ENCODE measurements around the gene EMD. TPM values are rescaled to one million over a fixed set of nuclear protein-coding genes. Genes with fewer than 3 reads are reported as not detected.
"Not testable (repeated sequence)": the region's sequence is repeated elsewhere in the genome, so short reads cannot be mapped to it uniquely, and the experiment has no call there.

Gene EMD
- polyA plus RNA-seq, 3 donors, result 71.3 to 97.8 (median 78.0) TPM

DNA sequence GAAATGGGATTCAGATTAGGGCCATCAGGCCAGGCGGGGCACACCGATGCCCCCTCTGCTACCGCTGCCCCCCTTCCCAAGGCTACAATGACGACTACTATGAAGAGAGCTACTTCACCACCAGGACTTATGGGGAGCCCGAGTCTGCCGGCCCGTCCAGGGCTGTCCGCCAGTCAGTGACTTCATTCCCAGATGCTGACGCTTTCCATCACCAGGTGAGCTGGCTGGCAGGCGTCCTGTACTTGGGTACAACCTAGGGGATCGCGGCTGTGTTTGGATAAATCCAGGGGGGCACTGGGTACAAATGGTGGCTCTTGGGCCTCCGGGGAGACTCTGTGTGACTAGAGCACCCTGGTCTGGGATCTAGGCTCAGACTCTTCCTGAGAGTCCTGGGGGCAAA, 1.1 kb downstream of the EMD start:
- DNase-seq (ENCODE audit: extremely low read depth in 1 of 11, low read depth in 9 of 11, low spot score in 4 of 11), result no peak

DNA sequence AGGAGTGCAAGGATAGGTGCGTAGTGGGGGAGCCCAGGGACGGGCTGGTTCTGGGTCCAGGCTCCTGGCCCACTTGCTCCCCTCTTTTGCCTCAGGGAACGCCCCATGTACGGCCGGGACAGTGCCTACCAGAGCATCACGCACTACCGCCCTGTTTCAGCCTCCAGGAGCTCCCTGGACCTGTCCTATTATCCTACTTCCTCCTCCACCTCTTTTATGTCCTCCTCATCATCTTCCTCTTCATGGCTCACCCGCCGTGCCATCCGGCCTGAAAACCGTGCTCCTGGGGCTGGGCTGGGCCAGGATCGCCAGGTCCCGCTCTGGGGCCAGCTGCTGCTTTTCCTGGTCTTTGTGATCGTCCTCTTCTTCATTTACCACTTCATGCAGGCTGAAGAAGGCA, 1.7 kb downstream of the EMD start:
- no peak for DNase-seq (ENCODE audit: extremely low read depth in 1 of 11, low read depth in 9 of 11, low spot score in 4 of 11)

DNA sequence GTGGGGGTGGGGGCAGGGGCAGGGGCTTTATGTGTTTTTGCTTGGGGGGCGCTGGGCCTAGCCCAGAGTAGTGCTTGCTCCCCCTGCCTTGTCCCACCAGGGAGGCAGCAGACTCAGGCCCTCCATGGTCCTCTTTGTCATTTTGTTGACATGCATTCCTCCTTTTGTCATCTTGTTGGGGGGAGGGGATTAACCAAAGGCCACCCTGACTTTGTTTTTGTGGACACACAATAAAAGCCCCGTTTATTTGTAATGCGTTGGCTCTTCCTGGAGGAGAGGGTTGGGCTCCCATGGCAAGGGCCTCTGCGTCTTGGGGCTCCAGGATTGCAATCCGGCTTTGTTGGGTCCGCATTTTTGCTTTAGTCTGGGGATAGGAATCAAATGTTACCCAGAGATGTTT, 2.2 kb downstream of the EMD start:
- DNase-seq (ENCODE audit: extremely low read depth in 1 of 11, low read depth in 9 of 11, low spot score in 4 of 11), result no peak

DNA sequence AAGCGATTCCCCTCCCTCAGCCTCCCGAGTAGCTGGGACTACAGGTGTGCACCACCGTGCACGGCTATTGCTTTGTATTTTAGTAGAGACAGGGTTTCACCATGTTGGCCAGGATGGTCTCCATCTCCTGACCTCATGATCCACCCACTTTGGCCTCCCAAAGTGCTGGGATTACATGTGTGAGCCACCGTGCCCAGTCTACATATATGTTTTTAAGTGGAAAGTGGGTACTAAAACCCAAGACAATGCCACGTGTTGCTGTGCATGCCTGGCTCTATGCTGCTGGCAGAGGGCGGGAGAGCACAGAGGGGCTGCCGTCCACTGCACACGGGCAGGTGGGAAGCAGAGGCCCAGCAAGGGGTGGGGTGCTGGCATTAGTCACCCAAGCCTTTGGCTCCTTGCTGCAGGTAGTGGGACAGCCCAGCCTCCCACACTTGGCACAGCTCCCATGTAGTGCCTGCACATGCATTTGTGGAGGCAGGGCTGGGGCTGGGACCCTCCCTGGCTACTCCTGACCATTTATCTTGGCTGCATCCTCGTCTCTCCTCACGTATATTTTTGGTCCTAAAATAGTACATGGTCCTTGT, 3.5 kb downstream of the EMD start:
- no peak for DNase-seq (ENCODE audit: extremely low read depth in 1 of 11, low read depth in 9 of 11, low spot score in 4 of 11)

DNA sequence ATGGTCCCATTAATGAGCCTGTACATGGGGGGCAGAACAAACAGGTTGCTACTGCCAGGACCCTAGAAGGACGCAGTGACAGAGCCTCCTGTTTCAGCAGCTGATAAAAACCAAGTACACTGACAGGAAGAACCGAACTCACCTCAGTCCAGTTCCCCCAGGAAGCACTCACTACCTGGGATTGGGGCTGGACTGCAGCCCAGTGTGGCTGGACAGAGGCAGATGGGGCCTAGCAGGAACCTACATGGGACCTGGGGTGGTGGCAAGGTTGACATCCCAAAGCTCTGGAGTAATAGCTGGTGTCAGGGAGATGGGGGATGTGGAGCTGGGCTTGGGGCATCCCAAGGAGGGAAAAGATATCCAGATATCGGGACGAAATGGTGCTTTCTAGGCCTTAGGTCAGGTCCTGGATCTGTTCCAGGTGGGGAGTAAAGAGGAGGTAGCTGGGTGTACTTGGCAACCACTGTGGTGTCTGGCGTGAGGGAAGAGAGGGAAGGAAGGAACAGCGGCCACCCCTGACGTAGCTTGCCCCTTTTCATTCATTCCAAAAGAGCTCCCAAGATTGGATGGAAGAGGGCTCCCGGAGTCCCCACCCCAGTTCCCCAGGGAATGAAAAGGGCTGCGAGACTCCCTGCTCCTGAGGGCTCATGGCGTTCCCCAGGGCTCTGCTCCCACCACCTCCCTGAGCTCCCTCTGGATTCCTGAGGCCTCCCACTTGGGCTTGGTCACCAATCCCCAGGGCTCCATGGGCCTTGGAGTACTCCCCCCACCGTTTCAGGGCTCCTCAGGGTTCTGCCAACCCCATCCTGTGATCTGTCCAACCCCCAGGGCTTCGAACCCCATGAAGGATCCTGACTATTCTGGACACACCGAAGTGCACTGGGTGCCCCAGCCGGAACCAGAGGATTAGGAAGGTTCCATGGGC, 4.5 kb downstream of the EMD start:
- no peak for DNase-seq (ENCODE audit: extremely low read depth in 1 of 11, low read depth in 9 of 11, low spot score in 4 of 11)

DNA sequence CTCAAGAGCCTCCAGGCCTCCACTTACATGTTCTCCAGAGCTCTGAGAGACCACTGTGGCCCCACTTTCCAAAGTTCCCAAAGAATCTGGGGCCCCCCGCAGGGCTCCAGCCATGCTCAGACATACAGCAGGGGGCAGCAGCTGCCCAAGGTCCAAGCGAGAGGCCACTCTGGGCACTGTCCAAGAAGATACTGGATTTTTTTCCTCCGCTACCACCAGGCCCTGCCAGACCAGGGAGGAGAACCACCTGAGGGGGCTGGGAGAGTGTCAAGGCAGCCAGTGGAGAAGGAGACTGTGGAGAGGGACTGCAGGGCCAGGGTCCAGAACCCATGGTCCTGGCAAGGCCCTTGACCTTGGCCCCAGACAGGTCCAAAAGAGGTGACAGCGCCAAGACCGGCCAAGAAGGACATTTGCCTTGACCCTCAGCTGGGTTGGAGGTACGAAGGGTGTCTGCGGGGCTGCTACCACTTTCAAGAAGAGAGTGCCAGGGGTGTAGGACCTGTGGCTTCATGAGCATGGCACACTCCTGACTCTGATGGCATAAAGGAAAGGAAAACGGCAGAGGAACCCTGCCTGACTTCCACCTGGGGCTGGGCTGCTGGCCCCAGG, 5.3 kb downstream of the EMD start:
- no peak for DNase-seq (ENCODE audit: extremely low read depth in 1 of 11, low read depth in 9 of 11, low spot score in 4 of 11)

DNA sequence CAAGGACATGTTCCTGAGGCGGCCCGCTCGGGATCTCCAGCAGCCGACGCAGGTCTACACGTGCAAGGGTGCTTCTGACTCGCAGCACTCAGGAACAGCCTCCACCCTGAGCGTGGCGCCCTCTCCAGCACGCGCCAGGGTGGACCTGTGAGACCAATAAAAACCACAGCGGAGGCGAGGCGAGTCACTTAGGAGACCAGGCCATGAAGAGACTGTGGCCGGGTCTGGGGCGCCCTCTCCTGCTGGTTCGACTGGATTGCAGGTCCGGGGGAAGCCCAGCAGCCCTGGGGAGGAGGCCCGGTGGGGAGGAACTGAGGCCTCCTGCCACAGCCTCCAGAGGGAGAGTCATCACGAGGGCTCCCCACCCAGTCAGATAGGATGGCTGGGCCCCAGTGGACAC, 9.0 kb downstream of the EMD start:
- not testable (repeated sequence) for DNase-seq (ENCODE audit: extremely low read depth in 1 of 11, low read depth in 9 of 11, low spot score in 4 of 11)

DNA sequence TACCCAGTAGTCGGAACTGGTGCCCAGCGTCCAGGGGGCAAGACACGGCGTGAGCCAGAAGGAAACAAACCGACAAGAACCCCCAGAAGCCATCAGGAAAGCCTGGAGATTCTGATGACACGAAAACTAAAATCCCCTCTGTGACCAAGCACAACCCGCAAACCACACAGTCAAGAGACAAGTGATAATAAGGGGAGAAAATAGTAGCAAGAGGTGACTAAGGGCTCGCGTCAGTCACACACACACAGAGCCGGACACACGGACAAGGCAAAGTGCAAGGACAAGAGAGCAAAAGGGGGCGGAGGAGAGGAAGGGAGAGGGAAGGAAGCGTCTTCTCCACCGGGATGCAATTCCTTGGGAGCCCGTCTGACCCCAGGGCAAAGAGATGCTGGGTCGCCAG, 9.6 kb downstream of the EMD start:
- not testable (repeated sequence) for DNase-seq (ENCODE audit: extremely low read depth in 1 of 11, low read depth in 9 of 11, low spot score in 4 of 11)

DNA sequence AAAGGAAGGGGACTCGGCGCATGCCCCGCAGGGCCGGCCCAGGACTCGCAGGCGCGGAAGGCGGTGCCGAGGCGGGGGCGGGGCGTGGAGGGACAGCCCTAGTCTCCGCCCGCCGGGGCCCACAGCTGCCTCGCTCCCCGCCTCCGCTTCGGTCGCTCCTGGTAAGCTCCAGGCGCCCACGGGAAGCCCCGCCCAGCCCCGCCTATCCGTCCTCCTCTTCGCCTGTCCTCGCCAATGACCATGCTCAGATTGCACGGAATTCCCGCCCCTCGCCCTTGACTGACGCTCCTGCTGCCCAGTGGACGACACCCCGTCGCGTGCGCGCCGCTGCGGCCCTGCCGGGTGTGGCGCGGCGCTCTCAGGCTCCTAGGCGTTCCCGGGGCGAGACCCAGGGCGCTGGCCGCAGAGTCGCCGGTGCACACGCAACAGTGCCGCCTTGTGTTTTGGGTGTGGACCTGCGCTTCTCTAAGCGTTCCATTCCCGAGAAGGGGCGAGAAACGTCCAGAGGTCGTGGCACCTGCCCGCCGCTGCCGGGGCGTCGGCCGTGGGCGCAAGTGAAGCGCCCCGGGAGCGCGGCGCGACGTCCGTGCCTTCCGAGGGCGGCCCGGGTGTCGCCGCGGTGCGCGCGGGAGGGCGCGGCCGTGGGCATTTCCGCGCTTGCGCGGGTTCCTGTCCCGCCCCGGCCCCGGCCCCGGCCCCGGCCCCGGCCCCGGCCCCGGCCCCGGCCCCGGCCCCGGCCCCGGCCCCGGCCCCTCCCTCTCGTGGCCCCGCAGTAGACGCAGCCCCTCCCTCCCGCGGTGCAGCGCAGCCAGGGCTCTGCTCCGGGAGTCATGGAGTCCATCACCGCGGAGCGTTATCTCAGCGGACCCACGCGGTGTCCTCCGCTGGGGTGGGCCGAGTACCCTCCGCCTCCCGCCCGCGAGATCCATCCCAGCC, 11.0 kb downstream of the EMD start:
- DNase-seq (ENCODE audit: extremely low read depth in 1 of 11, low read depth in 9 of 11, low spot score in 4 of 11), result not testable (repeated sequence)

DNA sequence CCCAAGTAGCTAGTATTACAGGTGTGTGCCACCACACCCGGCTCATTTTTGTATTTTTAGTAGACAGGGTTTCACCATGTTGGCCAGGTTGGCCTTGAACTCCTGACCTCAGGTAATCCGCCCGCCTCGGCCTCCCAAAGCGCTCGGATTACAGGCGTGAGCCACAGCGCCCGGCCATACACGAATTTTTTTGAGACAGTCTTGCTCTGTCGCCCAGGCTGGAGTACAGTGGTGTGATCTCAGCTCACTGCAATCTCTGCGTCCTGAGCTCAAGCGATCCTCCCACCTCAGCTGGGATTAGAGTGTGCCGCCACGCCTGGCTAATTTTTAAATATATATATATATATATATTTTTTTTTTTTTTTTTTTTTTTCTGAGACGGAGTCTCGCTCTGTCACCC, 17.3 kb downstream of the EMD start:
- not testable (repeated sequence) for DNase-seq (ENCODE audit: extremely low read depth in 1 of 11, low read depth in 9 of 11, low spot score in 4 of 11)

DNA sequence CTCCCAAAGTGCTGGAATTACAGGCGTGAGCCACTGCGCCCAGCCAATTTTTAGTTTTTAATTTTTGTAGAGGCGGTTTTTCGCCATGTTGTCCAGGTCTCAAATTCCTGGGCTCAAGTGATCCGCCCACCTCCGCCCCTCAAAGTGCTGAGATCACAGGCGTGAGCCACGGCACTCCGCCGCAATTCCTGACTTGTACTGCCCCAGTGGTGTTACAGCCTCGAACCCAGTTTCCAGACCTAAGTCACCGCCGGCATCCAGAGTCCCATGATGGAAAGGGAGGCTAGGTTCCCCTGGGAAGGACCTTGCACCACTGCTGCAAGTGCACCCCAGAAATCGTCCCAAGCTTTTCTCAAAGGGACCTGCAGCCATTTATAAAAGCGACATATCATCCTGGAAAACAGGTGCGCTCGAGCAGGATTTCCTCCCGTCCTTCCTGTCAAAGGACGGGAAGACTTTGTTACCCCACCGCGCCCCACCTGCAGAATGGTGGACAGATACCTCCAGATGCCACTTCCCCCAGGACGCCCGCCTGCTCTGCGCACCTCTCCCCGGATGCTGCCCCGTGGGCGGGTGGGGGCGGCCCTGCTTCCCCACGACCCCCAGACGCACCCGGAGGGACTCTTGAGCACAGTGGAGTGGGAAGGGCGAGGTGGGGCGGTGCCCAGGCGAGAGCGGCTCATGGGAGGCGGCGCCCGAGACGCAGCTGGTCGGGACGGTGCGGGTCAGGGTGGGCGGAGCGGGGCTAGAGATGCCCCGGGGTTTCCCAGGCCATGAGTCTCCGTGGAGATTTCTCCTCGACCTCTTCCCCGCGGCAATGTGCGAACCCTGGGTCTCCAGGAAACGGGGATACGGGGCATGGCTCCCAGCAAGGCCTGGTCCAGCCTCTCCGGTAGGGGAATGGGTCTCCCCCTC, 18.1 kb downstream of the EMD start:
- DNase-seq (ENCODE audit: extremely low read depth in 1 of 11, low read depth in 9 of 11, low spot score in 4 of 11), result peak in 1 of 11 donors; percentile 43

DNA sequence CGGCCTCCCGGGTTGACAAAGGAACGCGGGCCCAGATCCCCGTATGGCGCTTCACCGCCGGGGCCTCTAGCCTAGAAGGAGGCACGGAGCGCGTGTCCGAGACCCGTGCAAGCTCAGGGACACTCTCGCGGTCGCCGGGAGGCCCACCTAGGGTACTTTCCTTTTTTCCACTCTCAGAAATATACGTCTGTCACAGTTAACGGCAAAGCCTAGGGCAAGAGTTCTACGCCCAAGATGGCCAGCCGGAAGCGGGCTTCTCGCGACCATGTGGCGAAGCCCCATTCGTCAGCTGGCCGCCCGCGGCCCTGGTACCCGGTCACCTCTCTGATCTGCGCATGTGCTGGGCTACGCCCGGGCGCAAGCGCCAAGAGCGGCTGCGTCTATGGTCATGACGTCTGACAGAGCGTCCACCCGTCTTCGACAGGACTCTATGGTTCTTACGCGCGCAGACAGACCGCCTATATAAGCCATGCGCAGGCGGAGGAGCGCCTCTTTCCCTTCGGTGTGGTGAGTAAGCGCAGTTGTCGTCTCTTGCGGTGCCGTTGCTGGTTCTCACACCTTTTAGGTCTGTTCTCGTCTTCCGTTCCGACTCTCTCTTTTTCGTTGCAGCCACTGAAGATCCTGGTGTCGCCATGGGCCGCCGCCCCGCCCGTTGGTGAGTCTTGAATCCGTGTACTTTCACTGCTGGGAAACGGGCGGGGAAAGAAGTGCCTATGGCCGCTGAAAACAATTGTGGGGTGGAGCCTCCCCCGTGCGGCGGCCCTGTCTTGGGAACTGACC, 19.0 kb downstream of the EMD start, which contains the start of gene RPL10:
Gene RPL10, plus strand, starts transcription at position 490 of the 780 bp plus-strand sequence. Its CDS starts 143 bp downstream, at position 633.
- peak; percentile 66 to 95 (median 88) for DNase-seq (ENCODE audit: extremely low read depth in 1 of 11, low read depth in 9 of 11, low spot score in 4 of 11)

DNA sequence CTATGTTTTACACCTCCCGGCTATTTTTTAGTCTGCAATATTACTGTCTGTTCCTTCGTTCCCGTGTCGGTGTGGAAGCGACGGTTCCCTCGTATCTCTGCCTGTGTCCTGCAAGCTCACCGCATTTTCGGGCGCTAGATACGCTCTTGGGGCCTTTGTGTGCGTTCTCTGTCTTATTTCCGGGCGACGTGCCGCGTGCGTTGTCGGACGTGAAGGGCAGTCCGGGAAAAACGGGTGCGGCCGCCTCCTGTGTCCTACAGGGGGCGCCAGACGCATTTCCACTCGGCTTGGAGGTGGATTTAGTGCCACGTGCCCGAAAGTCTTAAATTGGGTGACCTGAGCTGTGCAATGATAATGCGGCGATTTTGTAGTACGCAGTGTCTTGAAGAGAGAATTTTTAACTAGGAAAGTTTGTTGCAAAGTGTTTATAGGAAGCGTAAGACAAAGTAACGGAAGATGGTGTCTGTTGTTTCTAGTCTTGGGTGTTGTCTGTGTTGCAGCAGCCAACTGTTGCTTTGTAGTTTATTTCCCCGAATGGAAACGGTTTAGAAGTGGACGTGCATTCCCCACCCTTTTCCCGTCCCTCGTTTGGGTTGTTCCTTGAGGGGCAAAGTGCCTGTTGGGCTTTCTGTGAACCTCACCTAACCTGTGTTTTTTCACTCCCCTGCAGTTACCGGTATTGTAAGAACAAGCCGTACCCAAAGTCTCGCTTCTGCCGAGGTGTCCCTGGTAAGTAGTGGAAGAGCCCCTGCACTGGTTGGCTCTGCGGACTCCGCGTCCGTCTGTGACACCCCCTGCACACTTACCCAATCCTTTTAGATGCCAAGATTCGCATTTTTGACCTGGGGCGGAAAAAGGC, 19.8 kb downstream of the EMD start:
- DNase-seq (ENCODE audit: extremely low read depth in 1 of 11, low read depth in 9 of 11, low spot score in 4 of 11), result peak in 5 of 11 donors; percentile 65 to 79 (median 75)

DNA sequence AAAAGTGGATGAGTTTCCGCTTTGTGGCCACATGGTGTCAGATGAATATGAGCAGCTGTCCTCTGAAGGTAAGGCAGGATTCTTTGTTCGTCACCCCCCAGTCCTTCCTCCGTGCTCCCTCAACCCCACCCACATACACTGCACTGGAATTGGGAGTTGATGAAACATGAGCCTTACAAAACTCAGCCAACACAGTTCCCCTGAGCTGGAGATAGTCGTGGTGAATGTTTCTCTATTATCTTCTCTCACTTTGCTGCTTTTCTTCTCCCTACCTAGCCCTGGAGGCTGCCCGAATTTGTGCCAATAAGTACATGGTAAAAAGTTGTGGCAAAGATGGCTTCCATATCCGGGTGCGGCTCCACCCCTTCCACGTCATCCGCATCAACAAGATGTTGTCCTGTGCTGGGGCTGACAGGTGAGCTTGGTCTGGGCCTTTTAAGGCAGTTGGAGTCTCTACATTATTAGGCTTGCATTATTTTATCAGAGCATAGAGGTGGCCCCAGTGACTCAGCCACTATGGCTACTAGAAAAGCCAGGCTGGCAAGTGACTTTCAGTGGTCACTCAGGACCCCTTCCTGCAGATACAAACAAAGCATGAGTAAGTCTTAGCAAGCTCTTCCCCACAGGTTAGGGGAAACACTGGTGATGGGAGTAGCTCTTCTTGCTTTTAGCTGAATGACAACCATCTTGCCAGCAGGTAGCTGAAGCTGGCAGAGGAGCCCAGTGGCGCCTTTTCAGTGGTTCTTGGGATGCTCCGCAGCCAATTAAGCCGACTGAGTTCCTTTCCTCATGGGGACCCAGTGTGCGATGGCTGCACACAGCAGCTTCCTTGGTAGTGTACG, 20.7 kb downstream of the EMD start:
- no peak for DNase-seq (ENCODE audit: extremely low read depth in 1 of 11, low read depth in 9 of 11, low spot score in 4 of 11)

DNA sequence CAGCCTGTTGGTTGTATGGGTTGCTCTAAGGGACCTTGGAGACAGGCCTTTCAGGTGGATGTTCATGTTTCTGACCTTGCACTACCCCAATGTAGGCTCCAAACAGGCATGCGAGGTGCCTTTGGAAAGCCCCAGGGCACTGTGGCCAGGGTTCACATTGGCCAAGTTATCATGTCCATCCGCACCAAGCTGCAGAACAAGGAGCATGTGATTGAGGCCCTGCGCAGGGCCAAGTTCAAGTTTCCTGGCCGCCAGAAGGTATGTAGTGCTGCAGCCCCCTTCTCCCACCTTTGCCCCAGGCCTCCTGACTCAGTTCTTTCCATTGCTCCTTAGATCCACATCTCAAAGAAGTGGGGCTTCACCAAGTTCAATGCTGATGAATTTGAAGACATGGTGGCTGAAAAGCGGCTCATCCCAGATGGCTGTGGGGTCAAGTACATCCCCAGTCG, 21.3 kb downstream of the EMD start:
- not testable (repeated sequence) for DNase-seq (ENCODE audit: extremely low read depth in 1 of 11, low read depth in 9 of 11, low spot score in 4 of 11)

All from renal cortex interstitium (tissue), 11 donors.